Measurements from ENCODE around the gene PDZD4.

Gene PDZD4

DNA sequence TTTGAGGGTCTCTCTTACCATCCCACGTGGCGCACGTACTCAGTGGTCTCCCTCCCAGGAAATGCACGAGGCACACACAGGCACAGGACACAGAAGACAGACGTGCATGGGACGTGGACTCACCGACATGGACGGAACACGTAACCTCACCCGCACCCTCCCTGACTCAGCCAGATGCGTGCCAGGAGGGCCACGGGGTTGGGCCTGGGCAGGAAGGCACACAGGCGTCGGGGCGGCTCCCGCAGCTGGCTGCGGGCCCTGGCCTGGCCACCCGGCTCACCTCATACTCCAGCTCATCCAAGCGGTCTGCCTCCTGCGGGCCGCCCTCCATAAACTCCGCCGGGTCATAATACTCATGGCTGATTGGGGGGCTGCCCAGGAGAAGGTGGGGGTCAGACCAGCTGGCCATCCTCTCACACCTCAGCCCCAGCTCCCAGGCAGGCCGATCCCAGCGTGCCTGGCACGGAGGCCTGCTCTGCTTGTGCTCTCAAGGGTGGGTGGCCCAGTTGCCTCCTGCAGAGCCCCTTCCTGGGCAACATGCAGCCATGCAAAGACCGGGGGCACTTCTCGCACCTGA, 23.3 kb downstream of the PDZD4 start:
- H3K4me3 ChIP-seq (ENCODE audit: low read length), result no peak overlapping the region
- TF ChIP-seq, protein P1, sequence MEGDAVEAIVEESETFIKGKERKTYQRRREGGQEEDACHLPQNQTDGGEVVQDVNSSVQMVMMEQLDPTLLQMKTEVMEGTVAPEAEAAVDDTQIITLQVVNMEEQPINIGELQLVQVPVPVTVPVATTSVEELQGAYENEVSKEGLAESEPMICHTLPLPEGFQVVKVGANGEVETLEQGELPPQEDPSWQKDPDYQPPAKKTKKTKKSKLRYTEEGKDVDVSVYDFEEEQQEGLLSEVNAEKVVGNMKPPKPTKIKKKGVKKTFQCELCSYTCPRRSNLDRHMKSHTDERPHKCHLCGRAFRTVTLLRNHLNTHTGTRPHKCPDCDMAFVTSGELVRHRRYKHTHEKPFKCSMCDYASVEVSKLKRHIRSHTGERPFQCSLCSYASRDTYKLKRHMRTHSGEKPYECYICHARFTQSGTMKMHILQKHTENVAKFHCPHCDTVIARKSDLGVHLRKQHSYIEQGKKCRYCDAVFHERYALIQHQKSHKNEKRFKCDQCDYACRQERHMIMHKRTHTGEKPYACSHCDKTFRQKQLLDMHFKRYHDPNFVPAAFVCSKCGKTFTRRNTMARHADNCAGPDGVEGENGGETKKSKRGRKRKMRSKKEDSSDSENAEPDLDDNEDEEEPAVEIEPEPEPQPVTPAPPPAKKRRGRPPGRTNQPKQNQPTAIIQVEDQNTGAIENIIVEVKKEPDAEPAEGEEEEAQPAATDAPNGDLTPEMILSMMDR (conservative IDR thresholded peaks at IDR 0.05; ENCODE audit: low read depth, low read length), result no peak
- no peak for DNase-seq (ENCODE audit: low read depth)

DNA sequence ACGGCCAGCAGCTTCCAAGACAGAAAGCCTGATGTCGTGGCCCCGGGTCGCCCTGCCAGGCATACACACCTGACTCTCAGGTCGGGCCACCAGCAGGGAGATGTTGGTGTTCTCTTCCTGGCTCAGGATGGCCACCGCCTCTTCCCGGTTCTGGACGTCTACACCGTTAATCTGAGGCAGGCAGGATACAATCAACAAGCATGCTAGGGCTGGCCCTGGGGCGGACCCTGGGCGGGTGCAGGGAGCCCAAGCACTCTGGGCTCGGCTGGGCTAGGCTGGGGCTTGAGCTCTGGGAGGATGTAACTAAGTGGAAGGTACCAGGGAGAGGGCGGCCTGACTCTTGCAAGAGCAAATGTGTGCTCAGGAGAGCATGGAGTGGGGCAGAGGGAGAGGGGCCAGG, 24.9 kb downstream of the PDZD4 start:
- TF ChIP-seq, protein P1 (conservative IDR thresholded peaks at IDR 0.05; ENCODE audit: low read depth, low read length), result no peak

GRCh38 chrX:153804621-153805020, 25.7 kb downstream of the PDZD4 start:
- TF ChIP-seq, protein P1 (conservative IDR thresholded peaks at IDR 0.05; ENCODE audit: low read depth, low read length), result no peak
- H3K4me3 ChIP-seq (ENCODE audit: low read length), result no peak overlapping the region
- no peak for DNase-seq (ENCODE audit: low read depth)

More for the DNA sequence above, 24.9 kb downstream of the PDZD4 start:
- DNase-seq (ENCODE audit: low read depth), result no peak
- H3K4me3 ChIP-seq (ENCODE audit: low read length), result no peak overlapping the region

- DNase-seq (ENCODE audit: low read depth), result no peak
- TF ChIP-seq, protein P1 (conservative IDR thresholded peaks at IDR 0.05; ENCODE audit: low read depth, low read length), result no peak
- H3K4me3 ChIP-seq (ENCODE audit: low read length), result no peak overlapping the region
These were observed 26.2 kb downstream of the PDZD4 start for GRCh38 chrX:153804100-153804595.

GRCh38 chrX:153803211-153804099, 26.9 kb downstream of the PDZD4 start:
- TF ChIP-seq, protein P1 (conservative IDR thresholded peaks at IDR 0.05; ENCODE audit: low read depth, low read length), result no peak
- H3K4me3 ChIP-seq (ENCODE audit: low read length), result no peak overlapping the region
- no peak for DNase-seq (ENCODE audit: low read depth)

DNA sequence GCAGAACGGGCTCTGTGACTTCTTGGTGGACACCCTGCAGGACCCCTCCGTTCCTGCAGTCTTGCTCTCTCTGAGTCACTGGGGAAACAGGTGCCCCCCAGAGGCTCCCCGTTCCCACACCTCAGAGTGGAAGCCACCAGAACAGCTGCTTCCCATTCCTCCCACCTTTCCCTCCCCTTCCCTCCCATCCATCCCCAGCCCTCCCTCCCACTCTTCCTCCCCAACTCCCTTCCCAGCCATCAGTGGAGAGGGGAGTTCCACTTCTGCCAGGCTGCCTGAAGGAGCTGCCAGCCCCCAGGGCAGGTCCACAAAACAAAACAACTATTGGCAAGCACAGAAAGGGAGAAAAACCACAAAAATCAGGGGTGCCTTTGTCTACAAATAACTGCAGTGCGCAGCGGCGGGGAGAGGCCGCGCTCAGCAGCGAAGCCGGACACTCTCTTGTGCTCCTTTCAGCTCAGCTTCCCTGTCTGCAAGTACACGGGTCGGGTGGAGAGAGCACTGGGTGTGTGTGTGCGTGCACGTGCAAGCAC, 27.8 kb downstream of the PDZD4 start:
- TF ChIP-seq, protein P1 (conservative IDR thresholded peaks at IDR 0.05; ENCODE audit: low read depth, low read length), result no peak
- no peak overlapping the region for H3K4me3 ChIP-seq (ENCODE audit: low read length)

More for the DNA sequence above, 27.8 kb downstream of the PDZD4 start:
- no peak for DNase-seq (ENCODE audit: low read depth)
